GM18498 (cell line): ENCODE results near the gene STARD3.

Experiments used
- ATAC-seq: cut with Tn5 transposase; IDR thresholded peaks from one replicate; pipeline ENCODE4 v1.9.1; 2021; ENCODE audit warnings: mild to moderate bottlenecking, moderate library complexity; ENCODE audit not compliant: unreplicated experiment

The STARD3 gene

GRCh38 chr17:39634384-39634871 is 2.5 kb upstream of the STARD3 start:
- ATAC-seq = no peak

GRCh38 chr17:39635614-39636176 is 1.2 kb upstream of the STARD3 start:
- ATAC-seq = no peak

GRCh38 chr17:39636587-39636926 is 387 bp upstream of the STARD3 start:
- no peak for ATAC-seq

- no peak for ATAC-seq
Measured at GRCh38 chr17:39638317-39638716, 1.4 kb downstream of the STARD3 start.

- no peak for ATAC-seq
Measured at GRCh38 chr17:39639043-39639442, 2.1 kb downstream of the STARD3 start.

GRCh38 chr17:39639566-39640458 is 2.9 kb downstream of the STARD3 start:
- ATAC-seq = no peak

GRCh38 chr17:39640591-39641031 is 3.7 kb downstream of the STARD3 start:
- ATAC-seq = no peak

GRCh38 chr17:39641097-39641496 is 4.2 kb downstream of the STARD3 start:
- ATAC-seq = no peak

GRCh38 chr17:39641883-39642282 is 4.9 kb downstream of the STARD3 start:
- no peak for ATAC-seq

- ATAC-seq = no peak
Measured at GRCh38 chr17:39642291-39643074, 5.5 kb downstream of the STARD3 start.

- ATAC-seq = no peak
Measured at GRCh38 chr17:39643271-39643670, 6.3 kb downstream of the STARD3 start.

- no peak for ATAC-seq
Measured at GRCh38 chr17:39647256-39647655, 10.3 kb downstream of the STARD3 start.

GRCh38 chr17:39648616-39649366 is 11.8 kb downstream of the STARD3 start:
- ATAC-seq = no peak

GRCh38 chr17:39650121-39650579 is 13.2 kb downstream of the STARD3 start:
- ATAC-seq = no peak

GRCh38 chr17:39651923-39652586 is 15.1 kb downstream of the STARD3 start:
- no peak for ATAC-seq

- ATAC-seq = no peak
Measured at GRCh38 chr17:39652587-39653315, 15.8 kb downstream of the STARD3 start.

GRCh38 chr17:39653316-39653661 is 16.3 kb downstream of the STARD3 start:
- no peak for ATAC-seq

GRCh38 chr17:39653662-39654331 is 16.9 kb downstream of the STARD3 start:
- ATAC-seq = no peak

GRCh38 chr17:39655105-39655504 is 18.2 kb downstream of the STARD3 start:
- no peak for ATAC-seq
